ENCODE results near the gene FAM227B.

DNA sequence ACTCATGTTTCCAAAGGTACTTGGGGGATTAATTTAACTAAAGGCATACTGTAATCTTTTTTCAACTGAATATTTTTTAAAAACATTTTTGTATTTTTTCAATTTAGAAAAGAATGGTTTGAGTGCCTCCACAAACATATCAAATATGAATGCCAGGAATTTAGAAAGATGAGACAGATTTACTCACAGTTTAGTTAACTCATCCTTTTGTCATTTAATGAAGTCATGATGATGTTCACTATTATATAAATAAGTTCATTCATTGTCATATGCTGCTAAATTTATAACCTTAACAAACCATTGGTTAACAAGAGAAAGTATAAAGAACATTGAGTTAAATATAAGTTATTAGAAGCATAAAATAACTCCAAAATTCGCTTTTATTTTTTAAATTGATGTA lies 147.6 kb downstream of the FAM227B start:
- no peak for TF ChIP-seq POLR2A (IDR thresholded peaks at IDR 0.05)
- TF ChIP-seq, protein P1, sequence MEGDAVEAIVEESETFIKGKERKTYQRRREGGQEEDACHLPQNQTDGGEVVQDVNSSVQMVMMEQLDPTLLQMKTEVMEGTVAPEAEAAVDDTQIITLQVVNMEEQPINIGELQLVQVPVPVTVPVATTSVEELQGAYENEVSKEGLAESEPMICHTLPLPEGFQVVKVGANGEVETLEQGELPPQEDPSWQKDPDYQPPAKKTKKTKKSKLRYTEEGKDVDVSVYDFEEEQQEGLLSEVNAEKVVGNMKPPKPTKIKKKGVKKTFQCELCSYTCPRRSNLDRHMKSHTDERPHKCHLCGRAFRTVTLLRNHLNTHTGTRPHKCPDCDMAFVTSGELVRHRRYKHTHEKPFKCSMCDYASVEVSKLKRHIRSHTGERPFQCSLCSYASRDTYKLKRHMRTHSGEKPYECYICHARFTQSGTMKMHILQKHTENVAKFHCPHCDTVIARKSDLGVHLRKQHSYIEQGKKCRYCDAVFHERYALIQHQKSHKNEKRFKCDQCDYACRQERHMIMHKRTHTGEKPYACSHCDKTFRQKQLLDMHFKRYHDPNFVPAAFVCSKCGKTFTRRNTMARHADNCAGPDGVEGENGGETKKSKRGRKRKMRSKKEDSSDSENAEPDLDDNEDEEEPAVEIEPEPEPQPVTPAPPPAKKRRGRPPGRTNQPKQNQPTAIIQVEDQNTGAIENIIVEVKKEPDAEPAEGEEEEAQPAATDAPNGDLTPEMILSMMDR (IDR thresholded peaks at IDR 0.05) = no peak

Data from body of pancreas (tissue), 4 donors.